NT2/D1 (cell line): ENCODE results near the gene SLC9A9.

ENCODE experiments used
- YY1 ChIP-seq: IDR thresholded peaks from 2 replicates; pipeline ENCODE4 v1.6.1; 2011; ENCODE audit not compliant: insufficient read length, insufficient read depth
- ZNF274 ChIP-seq: IDR thresholded peaks from 2 replicates; pipeline ENCODE4 v1.6.1; 2011; ENCODE audit warnings: mild to moderate bottlenecking, low read depth, low read length

GRCh38 chr3:143472731-143473523 is 375.3 kb downstream of the SLC9A9 start:
- TF ChIP-seq YY1: no peak
- no peak for TF ChIP-seq ZNF274
